OCI-LY1 (cell line): ENCODE results near the gene CCNDBP1.

Experiments used
- H2AFZ ChIP-seq: fragments of 200-600 bp; sonication (generic), shearing (Covaris generic); 2 replicates; pipeline ENCODE4 v1.6.0; 2014; ENCODE audit warnings: antibody characterized with exemption, mild to moderate bottlenecking, low read length
- H3F3A ChIP-seq: fragments of 200-600 bp; sonication (generic), shearing (Covaris generic); 2 replicates; pipeline ENCODE4 v1.6.0; 2014; ENCODE audit warnings: mild to moderate bottlenecking, antibody characterized with exemption, low read length, moderate library complexity; ENCODE audit not compliant: insufficient read depth
- H3K27ac ChIP-seq: fragments of 200-600 bp; sonication (generic); 2 replicates; pipeline ENCODE4 v1.5.1; 2014; ENCODE audit warnings: low read length, mixed run types, mild to moderate bottlenecking, low read depth; ENCODE audit not compliant: poor library complexity, severe bottlenecking
- H3K27me3 ChIP-seq: fragments of 200-600 bp; sonication (generic); 2 replicates; pipeline ENCODE4 v1.6.0; 2014; ENCODE audit warnings: antibody characterized with exemption, mild to moderate bottlenecking, low read length, moderate library complexity; ENCODE audit not compliant: insufficient read depth
- H3K36me3 ChIP-seq: fragments of 200-600 bp; sonication (generic); 2 replicates; pipeline ENCODE4 v1.6.1; 2014; ENCODE audit warnings: mild to moderate bottlenecking, antibody characterized with exemption, low read length, moderate library complexity, mixed read lengths; ENCODE audit not compliant: insufficient read depth
- H3K4me1 ChIP-seq: fragments of 200-600 bp; sonication (generic); 2 replicates; pipeline ENCODE4 v1.5.1; 2014; ENCODE audit warnings: mild to moderate bottlenecking, low read length, moderate library complexity; ENCODE audit not compliant: insufficient read depth, severe bottlenecking
- H3K4me2 ChIP-seq: fragments of 200-600 bp; sonication (generic), shearing (Covaris generic); 2 replicates; pipeline ENCODE4 v1.6.1; 2014; ENCODE audit warnings: low read length
- H3K4me3 ChIP-seq: fragments of 200-600 bp; sonication (generic); 2 replicates; pipeline ENCODE4 v1.5.1; 2014; ENCODE audit warnings: low read length, low read depth, mild to moderate bottlenecking, mixed read lengths; ENCODE audit not compliant: poor library complexity, severe bottlenecking
- H3K79me2 ChIP-seq: fragments of 200-600 bp; shearing (Covaris generic); 2 replicates; pipeline ENCODE4 v1.6.1; 2016; ENCODE audit warnings: mixed run types, low read length, mixed read lengths; ENCODE audit not compliant: insufficient read depth
- H3K9ac ChIP-seq: fragments of 200-600 bp; sonication (generic), shearing (Covaris generic); 2 replicates; pipeline ENCODE4 v1.6.1; 2014; ENCODE audit warnings: mild to moderate bottlenecking, low read length, mixed read lengths
- H3K9me2 ChIP-seq: fragments of 200-600 bp; sonication (generic), shearing (Covaris generic); 2 replicates; pipeline ENCODE4 v1.6.1; 2014; ENCODE audit warnings: low read depth, mild to moderate bottlenecking, low read length, mixed read lengths
- H3K9me3 ChIP-seq: fragments of 200-600 bp; shearing (Covaris generic); 2 replicates; pipeline ENCODE4 v1.6.1; 2014; ENCODE audit warnings: low read length, mixed read lengths
- H4K20me1 ChIP-seq: fragments of 200-600 bp; sonication (generic), shearing (Covaris generic); 2 replicates; pipeline ENCODE4 v1.6.0; 2016; ENCODE audit warnings: mild to moderate bottlenecking, low read length; ENCODE audit not compliant: insufficient read depth
- EZH2 ChIP-seq: fragments of 200-600 bp; sonication (generic), shearing (Covaris generic); IDR thresholded peaks from 2 replicates; pipeline ENCODE4 v1.8.0; 2017; ENCODE audit warnings: borderline replicate concordance, mixed run types, mild to moderate bottlenecking, antibody characterized with exemption, low read length, moderate library complexity, mixed read lengths
- TF ChIP-seq, protein P1 (sequence below): fragments of 200-600 bp; sonication (generic), shearing (Covaris generic); IDR thresholded peaks from 2 replicates; pipeline ENCODE4 v1.5.1; 2017; ENCODE audit warnings: mild to moderate bottlenecking, antibody characterized with exemption, low read length, moderate library complexity, mixed read lengths

Gene CCNDBP1

DNA sequence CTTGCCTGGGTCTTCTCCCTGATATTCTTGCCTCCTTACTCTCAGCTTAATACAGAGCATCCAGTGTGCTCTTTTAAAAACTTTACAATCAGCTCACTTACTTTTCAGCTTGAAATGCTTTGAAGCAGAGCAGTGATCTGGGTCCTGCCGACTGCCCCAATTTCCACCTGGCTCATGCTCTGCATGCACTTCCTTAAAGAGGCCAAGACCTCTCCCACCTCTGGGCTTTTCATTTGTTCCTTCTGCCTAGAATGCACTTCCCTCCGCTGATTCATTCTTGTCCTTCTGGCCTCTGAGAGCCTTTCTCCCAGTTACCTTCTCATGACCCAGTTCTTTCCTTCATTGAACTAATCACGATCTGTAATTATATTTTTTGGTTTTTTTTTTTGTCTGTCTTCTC lies 1.9 kb upstream of the CCNDBP1 start:
- Histone ChIP-seq H4K20me1 (no peaks in the 10 kb centered on the region), H3K9ac (no peak overlapping the region), H3K4me1 (peaks cover 18% of the 10 kb centered on the region), H3K4me2 (no peak overlapping the region), H3K4me3 (no peak overlapping the region), H3K9me2 (no peaks in the 10 kb centered on the region), H3K27ac (no peak overlapping the region), H3F3A (no peaks in the 10 kb centered on the region), H3K27me3 (no peaks in the 10 kb centered on the region), H3K79me2 (peaks cover 10% of the 10 kb centered on the region), H2AFZ (no peak overlapping the region), H3K9me3 (no peaks in the 10 kb centered on the region), H3K36me3 (peaks cover 27% of the 10 kb centered on the region; the same call in 1 of the 2 replicates)
- TF ChIP-seq, protein P1, sequence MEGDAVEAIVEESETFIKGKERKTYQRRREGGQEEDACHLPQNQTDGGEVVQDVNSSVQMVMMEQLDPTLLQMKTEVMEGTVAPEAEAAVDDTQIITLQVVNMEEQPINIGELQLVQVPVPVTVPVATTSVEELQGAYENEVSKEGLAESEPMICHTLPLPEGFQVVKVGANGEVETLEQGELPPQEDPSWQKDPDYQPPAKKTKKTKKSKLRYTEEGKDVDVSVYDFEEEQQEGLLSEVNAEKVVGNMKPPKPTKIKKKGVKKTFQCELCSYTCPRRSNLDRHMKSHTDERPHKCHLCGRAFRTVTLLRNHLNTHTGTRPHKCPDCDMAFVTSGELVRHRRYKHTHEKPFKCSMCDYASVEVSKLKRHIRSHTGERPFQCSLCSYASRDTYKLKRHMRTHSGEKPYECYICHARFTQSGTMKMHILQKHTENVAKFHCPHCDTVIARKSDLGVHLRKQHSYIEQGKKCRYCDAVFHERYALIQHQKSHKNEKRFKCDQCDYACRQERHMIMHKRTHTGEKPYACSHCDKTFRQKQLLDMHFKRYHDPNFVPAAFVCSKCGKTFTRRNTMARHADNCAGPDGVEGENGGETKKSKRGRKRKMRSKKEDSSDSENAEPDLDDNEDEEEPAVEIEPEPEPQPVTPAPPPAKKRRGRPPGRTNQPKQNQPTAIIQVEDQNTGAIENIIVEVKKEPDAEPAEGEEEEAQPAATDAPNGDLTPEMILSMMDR: no peak
- TF ChIP-seq EZH2: no peak

DNA sequence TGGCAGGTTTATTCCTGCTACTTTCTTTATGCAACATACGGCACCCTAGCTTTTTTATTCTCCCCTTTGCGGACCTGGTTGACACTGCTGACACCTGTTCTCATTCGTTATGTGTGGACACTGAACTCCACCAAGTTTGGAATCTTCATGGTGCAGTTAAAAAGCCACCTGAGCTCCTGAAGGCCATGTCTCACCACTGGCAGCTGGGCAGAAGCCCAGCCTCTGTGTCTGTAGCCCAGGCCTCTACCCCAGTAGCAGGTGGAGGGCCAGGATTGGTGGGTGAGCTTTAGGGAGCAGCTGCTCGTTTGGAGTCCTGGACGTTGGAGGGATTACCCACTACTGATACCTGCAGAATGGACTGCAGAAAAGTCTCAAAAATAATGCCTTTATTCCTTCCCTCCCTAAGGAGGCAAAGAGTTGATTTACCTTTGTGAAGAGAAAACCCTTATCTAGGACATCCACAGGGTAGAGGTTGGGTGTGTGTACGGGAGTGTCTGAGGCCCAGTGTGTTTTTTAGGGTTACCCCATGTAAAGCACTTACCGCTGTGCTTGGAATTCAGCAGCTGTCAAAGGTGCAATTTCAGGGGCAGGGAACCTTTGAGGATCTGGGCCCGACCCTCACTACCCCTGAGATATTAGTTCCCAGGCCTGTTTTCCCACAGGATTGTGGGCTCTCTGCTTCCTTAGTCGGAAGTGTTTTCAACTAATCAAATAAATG lies 637 bp upstream of the CCNDBP1 start:
- Histone ChIP-seq H3K9me2 (no peaks in the 10 kb centered on the region), H3K4me3 (peak overlapping the region; percentile 78), H3K36me3 (peaks cover 19% of the 10 kb centered on the region; the same call in 1 of the 2 replicates), H3K79me2 (peaks cover 10% of the 10 kb centered on the region), H3K27me3 (no peaks in the 10 kb centered on the region), H3K4me2 (no peak overlapping the region; the same call in 1 of the 2 replicates), H3F3A (no peaks in the 10 kb centered on the region), H2AFZ (no peak overlapping the region), H3K9ac (no peak overlapping the region), H4K20me1 (no peaks in the 10 kb centered on the region), H3K9me3 (no peaks in the 10 kb centered on the region), H3K27ac (peak overlapping the region; percentile 33), H3K4me1 (peaks cover 18% of the 10 kb centered on the region)
- no peak for TF ChIP-seq EZH2
- TF ChIP-seq, protein P1: no peak

DNA sequence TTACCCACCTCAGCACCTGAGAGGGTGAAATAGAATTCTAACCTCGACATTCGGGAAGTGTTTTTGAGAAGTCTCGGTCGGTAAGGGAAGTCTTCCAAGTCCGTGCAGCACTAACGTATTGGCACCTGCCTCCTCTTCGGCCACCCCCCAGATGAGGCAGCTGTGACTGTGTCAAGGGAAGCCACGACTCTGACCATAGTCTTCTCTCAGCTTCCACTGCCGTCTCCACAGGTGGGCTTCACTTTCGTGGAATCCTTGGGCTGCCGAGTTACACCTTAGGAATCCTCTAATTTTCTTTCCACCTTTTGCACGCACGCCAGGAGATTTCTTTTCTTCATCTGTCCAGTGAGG lies 775 bp downstream of the CCNDBP1 start:
- no peak for TF ChIP-seq EZH2
- TF ChIP-seq, protein P1: no peak
- Histone ChIP-seq H3F3A (no peaks in the 10 kb centered on the region), H3K27ac (peak overlapping the region; percentile 71), H3K27me3 (no peaks in the 10 kb centered on the region), H3K9ac (peak overlapping the region; percentile 74), H3K4me1 (peaks cover 18% of the 10 kb centered on the region), H3K4me3 (peak overlapping the region; percentile 78), H2AFZ (no peak overlapping the region), H3K4me2 (peak overlapping the region; percentile 99), H4K20me1 (no peaks in the 10 kb centered on the region), H3K9me2 (no peaks in the 10 kb centered on the region), H3K36me3 (peaks cover 31% of the 10 kb centered on the region; the same call in 1 of the 2 replicates), H3K9me3 (no peaks in the 10 kb centered on the region), H3K79me2 (peaks cover 10% of the 10 kb centered on the region)
